ENCODE results near the gene ADAMTS4. TPM values are rescaled to one million over a fixed set of nuclear protein-coding genes. Genes with fewer than 3 reads are reported as not detected.

ADAMTS4 gene
- polyA plus RNA-seq, 1 experiment = 1.3 TPM

GRCh38 chr1:161138431-161138830 lies 60.4 kb downstream of the ADAMTS4 start:
- TF ChIP-seq, protein P1, sequence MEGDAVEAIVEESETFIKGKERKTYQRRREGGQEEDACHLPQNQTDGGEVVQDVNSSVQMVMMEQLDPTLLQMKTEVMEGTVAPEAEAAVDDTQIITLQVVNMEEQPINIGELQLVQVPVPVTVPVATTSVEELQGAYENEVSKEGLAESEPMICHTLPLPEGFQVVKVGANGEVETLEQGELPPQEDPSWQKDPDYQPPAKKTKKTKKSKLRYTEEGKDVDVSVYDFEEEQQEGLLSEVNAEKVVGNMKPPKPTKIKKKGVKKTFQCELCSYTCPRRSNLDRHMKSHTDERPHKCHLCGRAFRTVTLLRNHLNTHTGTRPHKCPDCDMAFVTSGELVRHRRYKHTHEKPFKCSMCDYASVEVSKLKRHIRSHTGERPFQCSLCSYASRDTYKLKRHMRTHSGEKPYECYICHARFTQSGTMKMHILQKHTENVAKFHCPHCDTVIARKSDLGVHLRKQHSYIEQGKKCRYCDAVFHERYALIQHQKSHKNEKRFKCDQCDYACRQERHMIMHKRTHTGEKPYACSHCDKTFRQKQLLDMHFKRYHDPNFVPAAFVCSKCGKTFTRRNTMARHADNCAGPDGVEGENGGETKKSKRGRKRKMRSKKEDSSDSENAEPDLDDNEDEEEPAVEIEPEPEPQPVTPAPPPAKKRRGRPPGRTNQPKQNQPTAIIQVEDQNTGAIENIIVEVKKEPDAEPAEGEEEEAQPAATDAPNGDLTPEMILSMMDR (IDR thresholded peaks at IDR 0.05; ENCODE audit: insufficient read depth, low read depth, low read length) = no peak
- no peak for DNase-seq (ENCODE audit: low read depth)
- POLR2A ChIA-PET = interaction anchor here (0.6 kb wide), 1 partner anchor 125 kb away, joined by 3 read pairs; no protein-coding TSS in a partner anchor
- Histone ChIP-seq H3K27me3 (ENCODE audit: control insufficient read depth, insufficient read depth, low read length) (no peaks in the 10 kb centered on the region), H3K4me3 (ENCODE audit: low read depth, low read length) (no peak overlapping the region), H3K36me3 (ENCODE audit: control insufficient read depth, insufficient read depth, low read length) (no peaks in the 10 kb centered on the region)
- CTCF ChIA-PET = interaction anchor here (0.7 to 3.8 kb wide), 12 partner anchors 11 to 148 kb away, joined by 3 to 36 read pairs (median 4); partner anchors contain the start of gene KLHDC9

DNA sequence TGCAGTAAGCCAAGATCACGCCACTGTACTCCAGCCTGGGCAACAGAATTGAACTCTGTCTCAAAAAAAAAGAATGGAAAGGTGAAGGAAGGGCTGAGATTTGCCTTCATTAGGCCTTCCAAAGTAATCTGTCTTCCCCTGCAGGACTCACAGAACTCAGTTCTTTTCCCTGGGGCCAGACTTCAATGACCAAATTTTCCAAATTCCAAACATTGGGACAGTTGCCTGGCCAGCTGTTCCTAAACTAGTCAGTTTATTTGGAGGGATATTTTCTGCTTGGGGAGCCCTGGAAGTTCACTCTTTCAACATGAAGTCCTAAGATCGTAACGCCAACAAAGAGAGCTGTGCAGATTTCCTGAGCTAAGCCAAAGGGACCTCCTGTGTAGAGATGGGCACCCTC lies 61.0 kb downstream of the ADAMTS4 start:
- no peak for DNase-seq (ENCODE audit: low read depth)
- ChIA-PET CTCF (interaction anchor here (0.7 to 3.8 kb wide), 10 partner anchors 16 to 147 kb away, joined by 3 to 36 read pairs (median 4); partner anchors contain the start of gene KLHDC9), POLR2A (interaction anchor here (0.6 kb wide), 1 partner anchor 124 kb away, joined by 3 read pairs; no protein-coding TSS in a partner anchor)
- Histone ChIP-seq H3K36me3 (ENCODE audit: control insufficient read depth, insufficient read depth, low read length) (no peaks in the 10 kb centered on the region), H3K27me3 (ENCODE audit: control insufficient read depth, insufficient read depth, low read length) (no peaks in the 10 kb centered on the region), H3K4me3 (ENCODE audit: low read depth, low read length) (no peak overlapping the region)
- TF ChIP-seq, protein P1 (IDR thresholded peaks at IDR 0.05; ENCODE audit: insufficient read depth, low read depth, low read length) = no peak

Small RNA genes lying within 50 kb of the gene (small RNA-seq; reads per million reads assigned to genes)
- gene RF01225 (ENCODE audit: insufficient read length, low read depth, low replicate concordance) = not detected

Other genes starting within 250 kb of the ADAMTS4 start
- not detected in 2 replicates for gene ITLN2, start 244.2 kb downstream of the ADAMTS4 start, polyA plus RNA-seq (2011; rRNA removed)
- gene F11R, start 177.9 kb downstream of the ADAMTS4 start, polyA plus RNA-seq (2011; rRNA removed) = 1.3 and 1.8 TPM in 2 replicates
- 0.22 and 0.26 TPM in 2 replicates for gene TSTD1, start 160.1 kb downstream of the ADAMTS4 start, polyA plus RNA-seq (2011; rRNA removed)
- gene USF1, start 153.1 kb downstream of the ADAMTS4 start, polyA plus RNA-seq (2011; rRNA removed) = 33.0 and 40.4 TPM in 2 replicates
- gene ARHGAP30, start 129.2 kb downstream of the ADAMTS4 start, polyA plus RNA-seq (2011; rRNA removed) = not detected in 2 replicates
- gene NECTIN4, start 109.5 kb downstream of the ADAMTS4 start, polyA plus RNA-seq (2011; rRNA removed) = 0.05 TPM in 1 of 2 replicates, not detected in the other
- 3.9 and 5.8 TPM in 2 replicates for gene KLHDC9, start 100.7 kb downstream of the ADAMTS4 start, polyA plus RNA-seq (2011; rRNA removed)
- 32.9 and 66.0 TPM in 2 replicates for gene PFDN2, start 81.0 kb downstream of the ADAMTS4 start, polyA plus RNA-seq (2011; rRNA removed)
- 24.2 and 36.7 TPM in 2 replicates for gene NIT1, start 80.9 kb downstream of the ADAMTS4 start, polyA plus RNA-seq (2011; rRNA removed)
- 46.4 and 74.0 TPM in 2 replicates for gene DEDD, start 66.4 kb downstream of the ADAMTS4 start, polyA plus RNA-seq (2011; rRNA removed)
- 89.4 and 134 TPM in 2 replicates for gene UFC1, start 45.1 kb downstream of the ADAMTS4 start, polyA plus RNA-seq (2011; rRNA removed)
- gene USP21, start 39.6 kb downstream of the ADAMTS4 start, polyA plus RNA-seq (2011; rRNA removed) = 13.5 and 19.3 TPM in 2 replicates
- gene PPOX, start 32.6 kb downstream of the ADAMTS4 start, polyA plus RNA-seq (2011; rRNA removed) = 17.6 and 29.7 TPM in 2 replicates
- 24.7 and 39.0 TPM in 2 replicates for gene B4GALT3, start 21.5 kb downstream of the ADAMTS4 start, polyA plus RNA-seq (2011; rRNA removed)
- 129 TPM in 2 replicates for gene NDUFS2, start 3.3 kb upstream of the ADAMTS4 start, polyA plus RNA-seq (2011; rRNA removed)
- 0.38 and 0.47 TPM in 2 replicates for gene FCER1G, start 16.2 kb upstream of the ADAMTS4 start, polyA plus RNA-seq (2011; rRNA removed)
- gene APOA2, start 24.6 kb upstream of the ADAMTS4 start, polyA plus RNA-seq (2011; rRNA removed) = not detected in 2 replicates
- gene TOMM40L, start 27.0 kb upstream of the ADAMTS4 start, polyA plus RNA-seq (2011; rRNA removed) = 9.6 and 13.1 TPM in 2 replicates
- gene NR1I3, start 39.1 kb upstream of the ADAMTS4 start, polyA plus RNA-seq (2011; rRNA removed) = not detected in 2 replicates
- not detected in 2 replicates for gene PCP4L1, start 59.7 kb upstream of the ADAMTS4 start, polyA plus RNA-seq (2011; rRNA removed)
- gene MPZ, start 110.9 kb upstream of the ADAMTS4 start, polyA plus RNA-seq (2011; rRNA removed) = 0.42 and 0.69 TPM in 2 replicates
- 275 and 315 TPM in 2 replicates for gene SDHC, start 115.3 kb upstream of the ADAMTS4 start, polyA plus RNA-seq (2011; rRNA removed)
- gene CFAP126, start 168.8 kb upstream of the ADAMTS4 start, polyA plus RNA-seq (2011; rRNA removed) = not detected in 2 replicates

Measured in BJ (cell line).